HG02981 (cell line): ENCODE measurements around the gene TMX4.
A peak's percentile ranks its signal among the peaks of the same experiment; 100 is the strongest.

Experiments
- ATAC-seq: cut with Tn5 transposase; IDR thresholded peaks from one replicate; pipeline ENCODE4 v1.9.1; 2021; ENCODE audit warnings: mild to moderate bottlenecking, moderate library complexity; ENCODE audit not compliant: unreplicated experiment

Gene TMX4

DNA sequence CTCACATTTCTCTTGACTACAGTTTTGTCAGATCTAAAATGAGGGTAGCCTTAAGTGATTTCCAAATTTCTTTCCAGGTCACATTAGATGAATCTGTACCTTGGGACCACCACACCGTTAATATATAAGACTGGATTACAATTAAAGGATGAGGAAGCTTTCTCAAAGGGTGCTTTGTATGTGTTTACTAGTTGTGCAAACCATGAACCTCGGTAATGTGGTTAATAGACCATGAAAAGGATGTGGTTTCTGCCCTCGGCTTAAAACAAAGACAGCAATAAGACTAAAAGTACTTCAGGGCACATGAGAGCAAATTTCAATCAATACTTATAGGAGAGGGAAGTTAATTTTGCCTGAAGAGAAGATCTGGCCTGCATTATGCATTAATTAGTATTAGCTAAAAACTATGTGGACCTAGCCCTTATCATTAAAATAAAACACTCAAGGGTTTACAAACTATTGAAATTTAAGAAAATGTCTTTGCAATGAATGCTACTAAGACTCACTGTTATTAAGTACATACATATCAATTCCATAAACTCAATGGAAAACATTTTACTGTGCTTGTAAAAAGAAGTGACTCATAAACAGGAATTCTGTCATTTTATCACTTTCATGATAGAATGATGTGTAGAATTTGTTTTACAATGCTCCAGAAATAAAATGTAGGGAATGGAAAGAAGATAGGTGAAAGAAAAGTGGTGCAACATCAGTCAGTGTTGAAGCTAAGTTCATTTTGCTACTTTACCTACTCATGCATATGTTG lies 936 bp upstream of the TMX4 start:
- ATAC-seq: peak; percentile 39

DNA sequence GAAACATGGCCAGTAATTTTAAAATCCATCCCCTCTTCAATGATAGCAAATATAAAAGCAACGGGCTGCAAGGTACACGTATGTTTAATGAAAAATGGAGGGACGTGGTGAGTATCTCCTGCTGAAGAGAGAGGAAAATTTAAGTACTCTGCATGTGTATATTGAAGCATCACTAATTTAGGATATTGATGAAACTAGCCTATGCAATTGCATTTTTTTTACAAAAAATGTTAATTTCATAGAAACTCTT lies 362 bp upstream of the TMX4 start:
- no peak for ATAC-seq

DNA sequence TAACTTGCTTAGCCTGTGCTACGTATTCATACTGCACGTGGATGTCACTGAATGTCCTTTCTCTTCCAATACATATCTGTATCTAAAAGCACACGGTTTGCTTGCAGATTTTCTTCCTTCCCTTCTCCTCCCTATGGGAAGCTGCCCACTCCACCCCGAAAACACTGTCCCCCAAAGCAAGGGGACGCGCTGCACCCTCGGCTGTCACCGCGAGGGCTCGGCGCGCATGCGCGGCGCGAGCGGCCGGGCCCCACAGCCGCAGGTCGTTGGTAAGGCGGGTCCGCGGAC lies 659 bp downstream of the TMX4 start:
- peak; percentile 53 for ATAC-seq

DNA sequence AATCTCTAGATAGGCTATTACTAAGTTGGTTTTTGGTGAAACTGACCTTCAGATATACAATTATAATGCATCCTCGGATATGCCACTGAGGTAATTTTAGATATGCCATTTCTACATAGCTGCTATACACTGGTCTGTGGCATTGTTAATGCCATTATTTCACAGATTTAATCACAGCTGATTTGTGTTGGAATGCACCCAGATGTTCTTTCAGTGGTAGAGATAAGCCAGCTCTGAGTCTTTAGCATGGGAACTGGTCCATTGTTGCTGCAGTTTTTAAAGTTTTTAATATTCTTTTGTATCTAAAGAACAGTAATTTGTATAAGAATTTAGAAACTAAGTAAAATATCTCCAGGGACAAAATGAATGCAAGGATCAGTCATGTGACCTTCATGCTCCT lies 6.8 kb downstream of the TMX4 start:
- no peak for ATAC-seq

DNA sequence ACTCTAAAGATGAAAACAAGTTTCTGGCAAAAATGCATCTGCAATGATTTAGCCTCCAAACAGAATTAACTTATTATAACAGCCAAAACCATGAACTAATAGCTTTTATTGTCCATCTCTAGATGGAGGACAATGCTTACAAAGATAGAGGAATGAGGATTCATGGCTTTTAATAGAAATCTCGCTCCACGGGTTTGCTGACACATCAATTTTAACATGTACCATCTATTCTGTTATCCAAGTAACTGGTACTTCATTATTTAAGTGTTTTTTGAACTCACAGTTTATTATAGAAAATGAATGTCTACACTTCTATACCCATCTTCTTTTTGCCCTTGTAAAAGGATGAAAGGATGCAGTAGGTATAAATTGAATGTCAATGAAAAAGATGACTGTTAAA lies 10.8 kb downstream of the TMX4 start:
- no peak for ATAC-seq

DNA sequence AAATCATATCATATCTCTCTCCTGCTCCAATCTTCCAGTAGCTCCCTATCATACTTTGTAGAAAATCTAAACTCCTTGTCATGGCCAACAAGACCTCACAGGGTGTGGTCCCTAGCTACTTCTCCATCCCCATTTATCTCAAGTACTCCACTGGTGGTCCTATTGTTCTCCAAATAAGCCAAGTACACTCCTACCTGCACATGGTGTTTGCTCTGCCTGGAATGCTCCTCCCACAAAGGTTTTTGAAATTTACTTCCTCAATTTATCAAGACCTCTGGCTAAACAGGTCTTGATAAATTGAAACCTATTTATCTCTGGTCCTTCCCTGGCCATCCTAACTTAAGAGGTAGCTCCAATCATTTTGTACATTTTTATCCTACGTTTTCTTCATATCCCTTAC lies 12.1 kb downstream of the TMX4 start:
- ATAC-seq: no peak

DNA sequence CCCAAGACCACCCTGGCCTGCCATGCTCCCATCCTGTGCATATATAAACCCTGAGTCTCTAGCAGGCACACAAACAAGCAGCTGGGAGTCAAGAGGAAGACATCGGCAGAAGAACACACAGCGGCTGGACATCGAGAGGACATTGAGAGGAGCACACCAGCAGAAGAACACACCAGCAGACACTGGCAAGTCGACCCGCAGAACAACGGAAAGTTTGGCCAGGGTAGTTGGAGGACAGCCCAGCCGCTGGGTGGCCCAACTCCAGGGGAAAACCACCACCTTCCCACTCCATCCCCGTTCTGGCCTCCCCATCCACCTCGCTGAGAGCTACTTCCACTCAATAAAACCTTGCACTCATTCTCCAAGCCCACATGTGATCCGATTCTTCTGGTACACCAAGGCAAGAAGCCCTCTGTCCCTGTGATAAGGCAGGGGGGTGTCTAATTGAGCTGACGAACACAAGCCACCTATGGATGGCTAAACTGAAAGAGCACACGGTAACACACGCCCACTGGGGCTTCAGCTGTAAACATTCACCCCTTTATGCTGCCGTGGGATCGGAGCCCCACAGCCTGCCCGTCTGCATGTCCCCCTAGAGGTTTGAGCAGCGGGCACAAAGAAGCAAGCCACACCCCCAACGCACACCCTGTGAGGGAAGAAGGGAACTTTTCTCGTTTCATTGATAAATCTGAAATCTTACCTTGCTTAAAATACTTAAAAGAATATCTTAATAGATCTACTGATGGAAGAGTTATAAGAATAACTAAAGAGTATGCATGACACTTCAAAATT lies 13.8 kb downstream of the TMX4 start:
- ATAC-seq: no peak

DNA sequence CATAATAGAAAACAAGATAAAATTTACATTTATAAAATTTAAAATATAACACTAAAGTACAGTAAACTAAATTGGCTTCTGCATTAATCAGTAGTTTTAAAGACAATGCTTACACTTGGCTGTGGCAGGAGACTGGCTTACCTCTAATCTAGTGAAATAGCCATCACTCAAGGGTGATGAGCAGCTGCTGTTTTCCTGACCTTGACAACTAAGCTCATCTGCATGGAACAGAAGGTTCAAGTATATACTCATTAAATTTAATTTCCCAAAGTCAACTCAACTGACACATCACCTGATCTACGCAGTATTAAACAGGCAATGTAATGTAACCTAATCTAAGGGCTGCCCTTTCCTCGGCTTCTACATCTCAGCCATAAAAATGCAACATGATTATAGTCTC lies 14.5 kb downstream of the TMX4 start:
- ATAC-seq: no peak

DNA sequence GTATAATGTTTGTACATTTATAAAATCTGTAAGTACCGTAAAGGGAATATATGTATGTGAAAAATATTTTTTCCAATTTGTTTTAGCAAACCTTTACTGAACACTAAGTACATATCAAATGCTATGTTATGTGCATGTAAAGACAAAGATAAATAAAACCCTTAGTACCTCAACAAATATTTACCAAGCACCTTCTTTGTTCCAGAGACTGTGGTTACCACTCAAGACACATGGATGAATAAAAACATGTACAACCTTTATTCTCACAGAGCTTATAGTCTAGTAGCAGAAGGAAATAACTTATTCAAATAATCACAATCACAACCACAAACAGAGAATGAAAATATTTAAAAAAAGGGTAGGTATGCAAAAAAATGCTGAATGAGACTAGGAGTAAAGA lies 17.5 kb downstream of the TMX4 start:
- no peak for ATAC-seq

DNA sequence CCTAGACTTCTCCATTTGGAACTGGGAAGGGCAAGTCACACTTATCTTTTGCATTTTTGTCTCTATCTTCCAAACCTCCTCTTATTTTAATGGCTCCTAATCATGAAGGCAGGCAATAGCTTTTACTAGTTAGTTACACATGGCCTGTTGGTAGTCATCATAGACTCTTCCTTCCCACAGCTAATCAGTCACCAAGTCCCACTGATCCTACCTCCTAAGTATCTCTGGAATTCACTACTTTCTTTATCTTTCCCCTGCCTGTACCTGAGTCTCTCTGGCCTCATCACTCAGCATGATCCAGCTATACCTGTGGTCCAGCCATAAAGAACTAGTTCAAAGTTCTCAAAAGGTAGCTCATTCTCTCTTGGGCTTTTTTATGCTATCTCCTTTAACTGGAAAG lies 18.8 kb downstream of the TMX4 start:
- ATAC-seq: no peak

DNA sequence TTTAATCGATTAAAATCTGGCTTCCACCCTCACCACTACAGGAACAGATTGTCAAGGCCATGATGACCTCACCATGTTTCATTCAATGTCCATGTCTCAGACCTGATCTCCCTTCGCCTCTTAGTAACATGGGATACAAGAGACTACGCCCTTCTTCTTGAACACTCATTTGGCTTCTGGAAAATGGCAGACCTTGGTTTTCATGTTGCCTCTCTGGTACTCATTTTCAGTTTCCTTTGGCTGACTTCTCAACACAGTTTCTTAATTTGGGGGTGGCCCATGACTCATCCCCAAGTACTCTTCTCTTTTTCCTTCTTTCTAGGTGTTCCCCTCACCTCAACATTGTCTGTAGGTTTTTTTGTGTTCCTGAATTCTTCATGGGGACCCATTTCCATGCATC lies 22.7 kb downstream of the TMX4 start:
- ATAC-seq: no peak

DNA sequence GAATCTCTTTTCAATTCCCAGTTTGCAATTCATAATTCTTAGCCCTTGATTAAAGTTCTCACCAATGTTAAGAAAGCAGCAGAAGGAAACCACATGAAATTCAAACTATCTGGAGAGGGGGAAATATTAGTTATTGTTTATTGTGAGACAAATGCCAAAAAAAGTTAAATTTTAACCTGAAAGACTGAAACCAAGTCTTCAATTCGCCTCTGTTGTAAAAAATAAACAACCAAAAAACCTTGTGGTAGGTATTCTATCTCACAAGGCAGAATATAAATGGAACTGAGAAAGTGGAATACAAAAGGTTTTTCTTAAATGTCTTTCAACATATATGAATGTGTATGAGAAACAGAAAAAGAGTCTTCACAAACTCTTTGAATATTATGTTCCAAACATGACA lies 24.8 kb downstream of the TMX4 start:
- ATAC-seq: peak; percentile 68

DNA sequence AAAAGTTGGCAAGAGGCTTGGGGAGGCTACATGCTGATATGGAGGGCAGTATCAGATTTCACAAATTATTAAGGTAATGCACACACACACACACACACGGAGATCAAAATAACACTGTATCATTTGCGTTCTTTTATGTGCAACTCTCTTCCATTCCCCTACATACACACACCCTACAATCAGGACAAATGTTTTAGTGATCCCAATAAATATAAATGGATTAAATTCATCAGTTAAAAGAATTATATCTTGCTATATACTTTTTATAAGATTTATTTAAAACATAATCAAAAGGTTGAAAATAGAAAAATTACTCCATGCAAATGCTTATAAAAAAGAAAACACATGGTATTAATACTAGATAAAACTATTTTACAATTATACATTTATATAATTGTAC lies 25.9 kb downstream of the TMX4 start:
- ATAC-seq: no peak

DNA sequence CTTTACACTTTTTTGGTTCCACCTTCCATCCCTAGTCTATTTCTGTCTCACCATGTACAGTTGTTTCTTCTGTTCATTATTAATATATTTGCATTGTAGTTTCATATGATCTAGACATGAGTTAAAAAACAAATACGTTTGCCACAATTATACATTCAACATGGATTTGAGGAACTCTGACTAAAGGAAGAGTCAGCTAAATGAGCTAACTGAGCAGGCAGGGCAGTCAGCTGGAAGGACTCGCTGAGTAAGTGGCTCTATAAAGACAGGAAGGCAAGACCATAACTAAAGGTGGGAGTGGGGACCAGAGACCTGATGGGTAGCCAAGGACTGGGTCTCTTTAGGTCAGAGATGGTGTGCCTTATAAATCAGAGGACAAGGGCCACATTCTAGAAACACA lies 26.3 kb downstream of the TMX4 start:
- ATAC-seq: no peak

DNA sequence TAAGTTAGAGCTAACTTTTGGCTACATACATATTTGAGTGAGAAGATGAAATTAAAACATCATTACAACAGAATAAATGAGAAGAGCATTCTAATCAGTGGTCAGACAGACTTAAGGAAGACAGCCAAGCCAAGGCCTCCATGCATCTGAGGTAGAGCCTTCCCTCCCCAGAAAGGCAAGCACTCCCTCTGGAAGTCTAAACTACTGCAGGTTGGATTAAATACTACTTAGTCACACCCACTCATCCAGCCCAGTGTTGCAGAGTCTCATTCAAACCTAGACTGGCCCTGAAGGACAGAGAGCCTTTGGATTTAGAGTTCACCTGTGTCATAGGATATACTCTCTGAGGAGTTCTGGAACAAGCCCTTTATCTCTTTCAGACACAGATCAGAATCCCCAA lies 29.2 kb downstream of the TMX4 start:
- no peak for ATAC-seq

DNA sequence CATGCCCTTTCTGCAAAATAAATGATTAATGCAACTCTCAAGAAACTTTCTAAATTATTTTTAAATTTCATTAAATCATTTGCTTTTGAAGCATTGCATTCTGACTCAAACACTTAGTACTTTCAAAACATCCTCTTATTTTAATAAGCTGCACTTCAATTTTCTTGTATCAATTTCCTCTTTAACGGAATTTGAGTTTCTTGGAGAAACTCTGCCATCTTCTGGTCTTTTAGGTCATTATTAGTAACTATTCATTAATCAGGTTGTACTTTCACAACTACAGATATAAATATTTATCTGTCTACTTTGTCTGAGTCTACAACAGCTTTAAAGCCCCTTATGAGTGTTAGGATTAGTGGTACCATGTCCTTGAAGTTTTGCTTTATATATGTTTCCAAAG lies 30.2 kb downstream of the TMX4 start:
- no peak for ATAC-seq

DNA sequence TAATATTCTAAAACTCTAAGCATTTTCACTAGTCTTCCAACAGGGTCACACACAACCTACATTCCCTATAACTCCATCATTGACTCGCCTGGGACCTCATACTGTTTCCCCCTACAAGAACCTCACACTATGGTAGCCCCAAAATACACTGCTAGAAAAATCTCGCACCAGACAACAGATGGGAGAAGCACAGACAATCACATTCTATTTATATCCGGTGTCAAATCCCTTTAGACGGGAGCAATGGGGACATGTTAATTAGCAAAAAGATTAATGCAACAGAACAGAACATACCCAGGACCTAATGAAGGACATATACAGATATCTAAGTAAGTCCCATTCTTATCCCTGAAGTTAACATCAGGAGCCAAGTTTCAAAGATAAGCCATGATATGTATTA lies 33.6 kb downstream of the TMX4 start:
- ATAC-seq: no peak

DNA sequence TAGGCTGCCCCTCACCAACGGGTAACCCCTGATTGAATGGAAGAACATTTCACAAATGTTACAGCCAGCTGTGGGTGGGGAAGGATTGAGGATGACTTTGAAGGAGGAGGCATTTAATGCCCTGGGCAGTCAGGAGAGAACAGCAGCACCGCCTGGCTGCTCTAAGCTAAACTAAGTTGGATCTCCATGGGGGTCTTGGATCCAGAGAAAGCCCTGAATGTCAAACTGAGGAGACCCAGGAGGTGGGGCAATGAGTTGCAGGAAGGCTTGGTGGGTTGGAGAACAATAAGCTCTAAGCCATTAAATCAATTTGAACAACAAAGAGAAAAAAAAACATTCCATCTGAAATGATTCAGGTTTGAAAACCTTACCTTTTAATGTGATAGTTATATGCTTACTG lies 35.4 kb downstream of the TMX4 start:
- no peak for ATAC-seq

DNA sequence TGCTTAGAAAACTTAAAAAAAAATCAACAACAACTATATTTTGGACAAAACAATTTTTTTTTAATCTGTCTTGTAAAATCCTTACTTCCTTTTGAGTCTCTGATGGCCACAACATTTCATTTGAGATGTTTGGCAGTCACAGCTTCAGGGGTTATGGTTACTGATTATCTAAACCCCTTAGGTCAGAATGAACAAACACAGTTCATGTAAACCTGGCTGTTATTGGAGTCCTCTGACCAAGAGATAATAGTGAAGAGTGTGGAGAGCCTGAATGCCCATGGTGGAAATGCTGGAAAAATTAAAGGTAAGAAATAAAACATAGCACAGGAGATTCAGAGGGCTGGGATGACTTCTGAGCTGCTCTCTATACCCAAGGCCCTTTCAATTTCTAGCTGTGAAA lies 38.2 kb downstream of the TMX4 start:
- no peak for ATAC-seq

DNA sequence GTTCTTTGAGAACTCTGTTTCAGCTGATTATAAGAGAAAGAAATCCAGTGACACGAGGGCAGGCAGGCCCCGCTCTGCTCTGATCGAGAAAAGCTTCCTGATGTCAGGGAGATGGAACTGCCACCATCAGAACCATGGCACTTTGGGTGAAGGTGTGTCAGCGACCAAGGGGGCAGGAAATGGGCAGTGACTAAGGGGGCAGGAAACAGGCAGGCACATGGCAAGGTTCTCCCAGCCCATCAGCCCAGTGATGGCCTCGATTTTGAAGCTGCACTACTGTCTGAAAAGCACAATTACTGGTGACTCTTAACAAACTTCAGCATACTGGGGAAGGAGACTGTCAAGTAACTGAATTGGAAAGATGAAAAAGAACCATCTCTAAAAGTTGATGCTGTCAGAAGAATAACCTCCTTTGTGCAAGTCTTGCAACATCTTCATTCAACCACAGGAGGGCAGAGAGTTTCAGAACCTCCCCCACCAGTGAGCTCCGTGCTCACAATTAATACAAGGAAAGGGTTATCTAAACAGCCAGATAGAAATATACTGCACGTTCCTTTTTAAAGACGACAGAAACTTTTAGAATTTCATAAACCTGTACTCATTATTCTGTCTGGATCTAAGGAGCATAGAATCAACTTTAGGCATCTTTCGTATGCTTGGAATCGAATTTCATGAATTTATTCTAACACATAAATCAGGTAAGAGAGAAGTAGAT lies 39.1 kb downstream of the TMX4 start:
- peak; percentile 78 for ATAC-seq

DNA sequence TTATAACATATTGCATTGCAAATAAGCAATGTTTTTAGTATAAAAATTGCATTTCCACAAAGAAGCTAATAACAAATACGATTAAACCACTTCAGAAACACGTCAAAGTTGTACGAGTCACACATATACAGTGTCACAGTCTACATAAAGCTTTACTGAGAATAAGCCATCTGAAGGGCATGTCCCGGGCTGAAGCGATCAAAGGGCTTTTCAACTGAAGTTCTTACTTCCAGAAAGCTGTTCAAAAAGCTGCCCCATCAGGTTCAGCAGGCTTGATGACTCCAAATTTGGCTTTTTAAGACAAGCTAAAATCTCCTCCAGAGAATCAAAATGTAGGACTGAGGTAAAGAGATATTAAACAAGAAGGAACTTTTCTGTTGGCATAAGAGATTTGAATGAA lies 41.9 kb downstream of the TMX4 start:
- ATAC-seq: no peak

DNA sequence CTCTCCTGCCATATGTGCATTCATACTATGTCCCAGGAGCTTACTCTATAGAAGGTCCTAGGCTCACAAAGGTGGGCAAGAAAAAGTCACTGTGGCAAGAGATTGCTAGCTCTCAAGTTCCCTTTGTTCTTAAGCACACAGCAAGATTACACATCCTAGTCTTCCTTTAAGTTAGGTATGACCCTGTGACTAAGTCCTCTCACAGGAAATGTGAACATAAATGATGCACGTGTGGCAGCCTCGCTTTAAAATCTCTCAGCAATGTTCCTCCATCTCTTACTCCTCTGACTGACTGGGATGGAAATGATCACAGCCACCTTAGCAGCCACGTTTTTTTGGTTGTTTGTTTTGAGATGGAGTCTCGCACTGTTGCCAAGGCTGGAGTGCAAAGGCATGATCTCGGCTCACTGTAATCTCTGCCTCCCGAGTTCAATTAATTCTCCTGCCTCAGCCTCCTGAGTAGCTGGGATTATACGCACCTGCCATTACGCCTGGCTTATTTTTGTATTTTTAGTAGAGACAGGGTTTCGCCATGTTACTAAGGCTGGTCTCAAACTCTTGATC lies 43.6 kb downstream of the TMX4 start:
- no peak for ATAC-seq
